ENCODE results near the gene ZNF691.

DNA sequence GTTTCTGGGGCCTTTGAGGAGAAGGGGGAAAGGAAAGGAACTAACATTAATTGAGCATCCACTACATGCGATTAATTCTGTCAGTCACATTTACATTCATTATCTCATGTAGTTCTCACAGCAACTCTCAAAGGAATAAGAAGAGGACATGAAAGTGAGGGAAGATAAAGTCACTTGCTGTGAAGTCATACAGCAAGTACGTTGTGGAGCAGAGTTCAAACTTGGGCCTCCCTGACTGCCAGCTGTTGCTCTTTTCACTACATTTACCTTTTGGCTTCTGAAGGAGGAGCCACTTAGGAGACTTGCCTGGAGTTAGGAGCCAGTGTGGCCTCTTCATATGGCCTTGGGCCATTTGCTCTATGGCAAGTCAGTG lies 6.2 kb downstream of the ZNF691 start:
- TF ChIP-seq, protein P1, sequence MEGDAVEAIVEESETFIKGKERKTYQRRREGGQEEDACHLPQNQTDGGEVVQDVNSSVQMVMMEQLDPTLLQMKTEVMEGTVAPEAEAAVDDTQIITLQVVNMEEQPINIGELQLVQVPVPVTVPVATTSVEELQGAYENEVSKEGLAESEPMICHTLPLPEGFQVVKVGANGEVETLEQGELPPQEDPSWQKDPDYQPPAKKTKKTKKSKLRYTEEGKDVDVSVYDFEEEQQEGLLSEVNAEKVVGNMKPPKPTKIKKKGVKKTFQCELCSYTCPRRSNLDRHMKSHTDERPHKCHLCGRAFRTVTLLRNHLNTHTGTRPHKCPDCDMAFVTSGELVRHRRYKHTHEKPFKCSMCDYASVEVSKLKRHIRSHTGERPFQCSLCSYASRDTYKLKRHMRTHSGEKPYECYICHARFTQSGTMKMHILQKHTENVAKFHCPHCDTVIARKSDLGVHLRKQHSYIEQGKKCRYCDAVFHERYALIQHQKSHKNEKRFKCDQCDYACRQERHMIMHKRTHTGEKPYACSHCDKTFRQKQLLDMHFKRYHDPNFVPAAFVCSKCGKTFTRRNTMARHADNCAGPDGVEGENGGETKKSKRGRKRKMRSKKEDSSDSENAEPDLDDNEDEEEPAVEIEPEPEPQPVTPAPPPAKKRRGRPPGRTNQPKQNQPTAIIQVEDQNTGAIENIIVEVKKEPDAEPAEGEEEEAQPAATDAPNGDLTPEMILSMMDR (conservative IDR thresholded peaks at IDR 0.05; ENCODE audit: low read depth, low read length), result no peak
- no peak for TF ChIP-seq EZH2 (IDR thresholded peaks at IDR 0.05; ENCODE audit: borderline replicate concordance, low read depth, low read length, poor library complexity, severe bottlenecking)

All from A673 (cell line).